CD4-positive, alpha-beta T cell treated with Interferon gamma for 1 hour (primary cell): ENCODE measurements around the gene TXNDC12.
"Not testable (repeated sequence)": the region's sequence is repeated elsewhere in the genome, so short reads cannot be mapped to it uniquely, and the experiment has no call there.

Experiments used
- DNase-seq: peaks from one replicate; pipeline ENCODE4 v3.0.0-alpha.2; 2020

Gene TXNDC12

DNA sequence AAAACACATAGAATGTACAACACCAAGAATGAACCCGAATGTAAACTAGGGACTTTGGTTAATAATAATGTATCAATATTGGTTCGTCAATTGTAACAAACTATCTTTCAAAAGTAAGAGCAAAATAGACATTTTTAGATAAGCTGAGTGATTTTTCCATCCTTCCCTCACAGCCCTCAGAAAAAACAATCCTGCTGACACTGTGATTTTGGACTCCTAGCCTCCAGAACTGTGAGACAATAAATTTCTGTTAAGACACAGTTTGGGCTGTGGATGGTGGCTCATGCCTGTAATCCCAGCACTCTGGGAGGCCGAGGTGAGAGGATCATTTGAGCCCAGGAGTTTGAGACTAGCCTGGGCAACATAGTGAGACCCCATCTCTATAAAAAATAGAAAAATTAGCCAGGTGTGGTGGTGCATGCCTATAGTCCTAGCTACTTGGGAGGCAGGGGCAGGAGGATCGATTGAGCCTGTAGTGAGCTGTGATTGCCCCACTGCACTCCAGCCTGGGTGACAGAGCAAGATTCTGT, 9.3 kb downstream of the TXNDC12 start:
- DNase-seq: not testable (repeated sequence)

DNA sequence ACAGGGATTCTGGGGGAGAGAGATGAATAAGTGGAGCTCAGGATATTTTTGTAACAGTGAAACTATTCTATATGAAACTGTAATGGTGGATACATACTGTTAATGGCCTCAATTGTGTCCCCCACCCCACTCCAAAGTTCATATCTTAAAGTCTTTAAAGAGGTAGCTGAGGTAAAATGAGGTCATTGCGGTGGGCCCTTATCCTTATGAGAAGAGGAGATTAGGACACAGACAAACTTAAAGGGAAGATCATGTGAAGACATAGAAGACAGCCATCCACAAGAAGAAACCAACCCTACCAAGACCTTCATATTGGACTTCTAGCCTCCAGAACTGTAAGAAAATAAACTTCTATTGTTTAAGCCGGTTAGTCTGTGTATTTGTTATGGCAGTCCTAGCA, 9.8 kb downstream of the TXNDC12 start:
- no peak for DNase-seq

DNA sequence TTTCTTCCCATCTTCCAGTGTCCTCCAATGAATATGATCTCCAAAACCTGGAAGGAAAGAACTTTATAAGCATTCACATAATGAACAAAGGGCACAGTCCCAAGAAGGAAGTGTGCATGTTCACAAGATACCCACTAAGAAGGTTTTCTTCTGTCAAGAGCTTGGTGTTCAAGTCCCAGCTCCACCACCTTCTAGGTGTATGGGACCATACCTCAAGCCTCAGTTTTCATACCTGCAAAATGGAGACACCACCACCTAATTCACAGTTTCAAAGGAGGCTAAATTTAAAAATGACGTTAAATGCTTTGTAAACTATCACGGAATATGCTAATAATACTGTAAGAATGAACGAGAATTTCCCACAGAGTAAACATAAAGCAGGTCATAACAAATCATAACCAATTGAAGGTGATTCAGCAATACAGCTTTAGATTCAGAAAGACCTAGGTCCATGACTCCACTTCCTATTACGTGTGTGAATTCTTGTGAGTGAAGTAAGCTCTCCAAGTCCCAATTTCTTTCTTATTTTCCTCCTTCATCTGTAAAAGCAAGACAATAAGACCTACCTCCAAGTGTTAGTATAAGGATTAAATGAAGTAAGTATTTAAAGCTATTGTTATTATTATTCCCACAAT, 13.3 kb downstream of the TXNDC12 start:
- no peak for DNase-seq

DNA sequence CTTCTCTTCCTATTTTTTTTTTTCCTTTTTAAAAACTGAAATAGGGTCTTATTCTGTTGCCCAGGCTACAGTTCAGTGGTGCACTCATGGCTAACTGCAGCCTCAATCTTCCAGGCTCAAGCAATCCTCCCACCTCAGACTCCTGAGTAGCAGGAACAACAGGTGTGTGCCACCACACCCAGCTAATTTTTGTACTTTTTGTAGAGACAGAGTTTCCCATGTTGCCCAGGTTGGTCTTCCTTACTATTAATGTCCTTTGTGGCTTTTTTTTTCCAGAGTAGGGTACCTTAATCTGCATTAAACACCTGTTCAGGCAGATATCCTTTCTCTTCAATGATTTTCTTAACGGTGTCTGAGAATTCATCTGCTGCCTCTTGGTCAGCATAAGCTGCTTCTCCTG, 17.1 kb downstream of the TXNDC12 start:
- no peak for DNase-seq

DNA sequence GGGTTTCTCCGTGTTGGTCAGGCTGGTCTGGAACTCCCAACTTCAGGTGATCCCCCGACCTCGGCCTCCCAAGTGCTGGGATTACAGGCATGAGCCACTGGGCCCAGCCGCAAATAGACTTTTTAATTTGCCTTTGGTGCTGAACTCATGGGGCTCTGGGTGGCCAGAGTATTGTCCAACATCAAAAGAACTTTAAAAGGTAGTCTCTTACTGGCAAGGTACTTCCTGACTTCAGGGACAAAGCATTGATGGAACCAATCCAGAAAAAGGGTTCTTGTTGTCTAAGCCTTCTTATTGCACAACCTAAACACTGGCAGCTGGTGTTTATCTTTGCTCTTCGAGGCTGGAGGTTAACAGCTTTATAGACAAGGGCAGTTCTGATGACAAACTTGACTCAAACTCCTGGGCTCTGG, 17.6 kb downstream of the TXNDC12 start:
- no peak for DNase-seq

DNA sequence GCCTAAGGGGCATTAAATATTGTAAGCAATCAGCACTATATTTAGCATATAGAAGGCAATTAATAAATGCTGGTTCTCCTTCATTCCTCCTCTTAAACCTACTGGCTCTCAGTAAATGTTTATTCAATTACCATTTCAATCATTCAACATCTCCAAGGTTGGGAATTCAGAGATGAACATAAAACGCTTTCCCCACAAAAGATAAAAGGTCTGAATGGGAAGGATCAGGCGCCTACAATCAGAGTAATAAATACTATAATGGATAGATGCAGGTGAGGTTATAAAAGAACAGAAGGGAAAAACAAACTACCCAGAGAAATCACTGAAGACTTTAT, 21.0 kb downstream of the TXNDC12 start:
- DNase-seq: no peak

DNA sequence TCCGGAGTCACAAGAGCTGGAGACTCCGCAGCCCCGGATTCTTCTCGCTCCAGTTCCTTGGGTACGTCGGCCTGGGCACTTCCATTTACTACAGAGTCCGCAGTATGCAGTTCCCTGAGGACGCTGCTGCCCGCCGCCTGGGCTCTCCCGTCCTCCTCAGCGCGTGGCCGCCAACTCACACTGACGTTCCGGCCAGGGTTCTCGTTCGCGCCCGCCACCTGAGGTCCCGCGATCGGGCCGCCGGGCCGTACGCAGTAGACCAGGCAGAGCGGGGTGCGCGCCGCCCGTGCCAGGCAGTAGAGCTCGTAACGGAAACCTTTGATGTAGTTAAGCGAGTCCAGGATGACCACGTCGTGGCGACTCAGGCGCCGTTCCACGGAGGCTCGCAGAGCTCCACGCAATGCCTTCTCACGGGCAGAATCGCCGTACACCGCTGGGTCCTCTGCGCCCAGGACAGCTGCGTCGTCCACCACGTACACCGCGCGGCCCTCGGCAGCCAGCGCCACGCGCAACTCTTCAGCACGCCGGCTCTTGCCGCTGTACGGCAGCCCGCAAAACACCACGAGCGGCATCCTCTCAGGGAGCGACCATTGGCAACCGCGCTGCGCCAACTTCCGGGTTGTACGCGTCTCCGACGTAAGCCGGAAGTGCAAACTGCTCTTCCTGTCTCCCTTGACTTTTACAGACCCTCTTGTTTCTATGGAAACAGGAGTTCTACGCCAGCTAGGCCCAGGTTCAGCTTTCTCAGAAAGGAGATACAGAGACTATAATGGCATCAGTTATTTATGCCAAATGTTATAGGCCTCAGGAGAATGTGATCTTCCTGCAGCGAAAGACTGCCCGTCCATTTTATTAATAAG, 21.6 kb downstream of the TXNDC12 start, which contains the start of gene KTI12:
Gene KTI12 (minus strand): TSS at position 621 of the 860 bp plus-strand sequence. CDS start 49 bp downstream, at position 572.
- peak; percentile 90 for DNase-seq

DNA sequence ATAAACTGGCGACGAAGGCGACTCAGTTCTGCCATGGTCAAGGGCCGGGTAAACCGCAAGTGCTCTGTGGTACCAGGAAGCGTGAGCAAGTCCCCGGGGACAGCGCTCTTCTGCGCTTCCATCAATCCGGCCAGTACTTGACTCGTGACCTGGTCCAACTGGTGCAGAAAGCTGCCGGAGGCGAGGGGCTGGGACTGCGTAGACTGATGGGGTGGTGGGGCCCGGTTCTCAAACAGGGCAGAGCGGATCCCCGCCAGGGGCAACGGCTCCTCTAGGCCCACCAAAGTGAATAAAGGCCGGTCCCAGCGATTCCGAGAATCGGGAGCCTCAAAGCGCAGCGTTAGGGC, 22.2 kb downstream of the TXNDC12 start:
- DNase-seq: peak; percentile 5

DNA sequence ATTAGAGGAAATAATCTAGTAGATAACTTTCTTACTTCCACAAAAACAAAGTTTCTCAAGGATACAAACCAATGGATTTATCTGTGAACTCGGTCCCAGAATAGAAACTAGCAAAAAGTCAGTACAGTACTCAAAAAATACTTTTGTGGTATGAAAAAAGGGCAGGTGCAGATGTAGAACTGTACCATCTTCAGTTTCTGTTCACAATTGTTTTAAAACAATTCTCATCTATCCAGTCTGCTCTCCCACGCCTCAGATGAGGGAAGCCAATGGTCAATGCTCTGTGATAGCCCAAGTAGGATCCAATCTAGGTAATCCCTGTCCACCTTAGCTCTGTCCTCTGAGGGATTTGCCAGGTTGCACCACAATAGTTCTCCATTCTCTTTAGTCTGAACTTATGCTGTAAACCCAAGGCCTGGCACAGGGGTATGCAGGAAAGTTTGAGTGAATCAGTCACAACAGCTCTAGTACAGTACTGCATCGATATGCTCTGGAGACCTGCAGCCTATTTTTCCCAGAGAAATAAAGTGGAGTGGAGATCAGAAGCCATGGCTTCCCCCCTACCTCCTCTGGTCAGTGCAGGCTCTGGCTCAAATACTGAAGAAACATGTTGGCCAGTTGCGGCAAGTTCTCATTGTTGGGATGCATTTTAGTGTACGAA, 22.7 kb downstream of the TXNDC12 start:
- DNase-seq: no peak

DNA sequence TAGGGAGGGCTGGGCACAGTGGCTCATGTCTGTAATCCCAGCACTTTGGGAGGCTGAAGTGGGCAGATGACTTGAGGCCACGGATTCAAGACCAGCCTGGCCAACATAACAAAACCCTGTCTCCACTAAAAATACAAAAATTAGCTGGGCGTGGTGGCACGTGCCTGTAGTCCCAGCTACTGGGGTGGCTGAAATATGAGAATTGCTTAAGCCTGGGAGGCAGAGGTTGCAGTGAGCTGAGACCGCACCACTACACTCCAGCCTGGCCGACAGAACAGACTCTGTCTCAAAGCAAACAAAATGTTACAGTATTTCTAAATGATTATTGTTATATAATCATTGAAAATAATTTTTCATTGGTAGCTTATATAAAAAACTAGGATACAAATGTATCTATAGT, 26.2 kb downstream of the TXNDC12 start:
- DNase-seq: not testable (repeated sequence)

DNA sequence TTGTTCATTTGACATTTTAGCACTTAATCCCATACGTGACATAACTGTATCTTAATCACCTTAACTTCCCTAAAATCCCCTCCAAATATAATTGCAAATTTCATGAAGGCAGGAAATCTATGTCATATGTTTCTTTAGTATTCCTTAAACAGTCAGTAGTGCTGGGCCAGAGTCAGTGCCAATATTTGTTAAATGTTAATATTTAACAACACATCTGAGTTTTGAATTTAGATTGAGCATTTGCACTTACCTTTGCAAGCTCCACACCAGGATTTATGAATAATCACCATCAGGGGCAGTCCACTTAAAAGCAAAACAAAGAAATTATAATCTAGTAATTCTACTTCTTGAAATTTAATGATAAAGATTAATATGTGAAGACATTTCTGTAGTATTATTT, 26.7 kb downstream of the TXNDC12 start:
- DNase-seq: no peak

DNA sequence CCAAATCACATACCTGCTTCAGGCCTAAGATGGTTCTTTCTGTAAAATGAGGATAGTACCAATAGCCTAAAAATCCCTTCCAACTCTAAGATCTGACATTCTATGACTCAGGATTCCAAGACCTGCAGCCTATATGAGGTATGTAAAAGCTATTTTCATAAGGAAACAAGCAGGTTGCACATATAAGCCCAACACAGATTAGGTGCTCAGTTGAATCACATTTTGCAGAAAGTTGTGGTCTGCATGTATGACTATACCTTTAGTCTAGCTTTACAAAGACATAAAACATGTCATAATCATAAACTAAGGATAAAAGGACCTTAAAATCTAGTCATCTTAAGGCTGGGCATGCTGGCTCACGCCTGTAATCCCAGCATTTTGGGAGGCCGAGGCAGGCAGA, 28.7 kb downstream of the TXNDC12 start:
- DNase-seq: no peak

DNA sequence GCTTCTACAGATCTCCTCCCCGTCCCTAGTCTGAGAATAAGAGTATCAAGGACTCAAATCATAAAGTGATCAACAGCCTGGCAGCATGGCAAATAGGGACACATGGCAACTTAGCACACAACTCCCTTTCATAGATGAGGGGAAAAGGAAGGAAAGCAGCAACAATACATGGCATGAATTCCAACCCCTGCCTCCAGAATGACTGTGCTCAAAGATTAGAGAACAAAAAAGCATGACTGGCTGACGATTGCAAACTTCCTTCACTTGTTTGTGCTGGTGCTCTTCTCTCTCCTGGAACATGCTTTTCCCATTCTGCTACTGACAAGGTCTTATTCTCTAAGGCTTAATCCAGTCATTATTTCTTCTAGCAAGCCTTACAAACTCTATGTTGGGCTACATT, 32.9 kb downstream of the TXNDC12 start:
- DNase-seq: no peak

DNA sequence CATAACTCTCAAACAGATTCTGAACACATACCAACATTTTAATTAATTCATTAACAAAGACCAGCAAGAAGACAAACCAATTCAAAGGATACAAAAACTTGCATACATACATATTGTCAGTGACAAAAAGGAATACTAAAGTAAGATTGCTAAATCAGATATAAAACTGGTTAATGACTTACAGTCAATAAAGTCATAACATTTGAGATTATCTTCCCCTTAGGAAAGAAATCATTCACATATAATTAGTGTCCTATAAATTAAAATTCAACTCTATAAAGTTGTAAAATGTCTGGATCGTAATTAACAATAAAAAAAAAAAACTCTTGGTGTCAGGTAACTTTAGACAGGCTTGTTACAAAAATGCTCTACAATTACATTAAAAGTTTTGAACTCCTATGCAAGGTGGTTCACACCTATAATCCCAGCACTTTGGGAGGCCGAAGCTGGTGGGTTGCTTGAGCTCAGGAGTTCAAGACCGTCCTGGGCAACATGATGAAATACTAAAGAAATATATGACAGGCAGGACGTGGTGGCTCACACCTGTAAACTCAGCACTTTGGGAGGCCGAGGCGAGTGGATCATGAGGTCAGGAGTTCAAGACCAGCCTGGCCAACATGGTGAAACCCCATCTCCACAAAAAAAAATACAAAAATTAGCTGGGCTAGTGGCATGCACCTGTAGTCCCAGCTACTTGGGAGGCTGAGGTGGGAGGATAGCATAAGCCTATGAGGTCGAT, 46.8 kb downstream of the TXNDC12 start:
- no peak for DNase-seq

DNA sequence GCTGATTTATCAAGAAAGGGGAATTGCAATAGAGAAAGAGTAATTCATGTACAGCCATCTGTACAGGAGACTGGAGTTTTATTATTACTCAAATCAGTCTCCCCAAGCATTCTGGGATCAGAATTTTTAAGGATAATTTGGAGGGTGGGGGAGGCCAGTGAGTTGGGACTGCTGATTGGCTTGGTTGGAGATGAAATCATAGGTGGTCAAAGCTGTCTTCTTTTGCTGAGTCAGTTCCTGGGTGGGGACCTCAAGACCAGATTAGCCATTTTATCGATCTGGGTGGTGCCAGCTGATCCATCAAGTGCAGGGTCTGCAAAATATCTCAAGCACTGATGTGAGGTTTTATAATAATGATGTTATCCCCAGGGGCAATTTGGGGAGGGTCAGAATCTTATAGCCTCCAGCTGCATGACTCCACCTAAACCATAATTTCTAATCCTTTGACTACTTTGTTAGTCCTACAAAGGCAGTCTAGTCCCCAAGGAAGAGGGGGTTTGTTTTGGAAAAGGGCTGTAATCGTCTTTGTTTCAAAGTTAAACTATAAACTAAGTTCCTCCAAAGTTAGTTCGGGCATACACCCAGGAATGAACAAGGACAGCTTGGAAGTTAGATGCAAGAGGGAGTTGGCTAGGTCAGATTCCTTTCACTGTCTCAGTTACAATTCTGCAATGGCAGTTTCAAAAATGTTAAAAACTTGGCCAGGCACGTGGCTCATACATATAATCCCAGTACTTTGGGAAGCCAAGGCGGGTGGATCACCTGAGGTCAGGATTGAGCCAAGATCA, 47.6 kb downstream of the TXNDC12 start:
- DNase-seq: no peak

DNA sequence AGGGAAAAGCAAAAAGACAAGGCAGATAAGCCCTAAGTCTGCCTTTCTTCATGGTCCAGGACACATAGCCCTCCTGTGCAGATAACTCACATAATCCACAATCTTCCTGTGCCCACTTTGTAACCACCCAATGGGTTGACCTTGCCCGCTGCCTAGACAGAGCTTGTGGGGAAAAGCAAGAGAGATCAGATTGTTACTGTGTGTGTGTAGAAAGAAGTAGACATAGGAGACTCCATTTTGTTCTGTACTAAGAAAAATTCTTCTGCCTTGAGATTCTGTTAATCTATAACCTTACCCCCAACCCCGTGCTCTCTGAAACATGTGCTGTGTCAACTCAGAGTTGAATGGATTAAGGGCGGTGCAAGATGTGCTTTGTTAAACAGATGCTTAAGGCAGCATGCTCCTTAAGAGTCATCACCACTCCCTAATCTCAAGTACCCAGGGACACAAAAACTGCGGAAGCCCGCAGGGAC, 48.9 kb downstream of the TXNDC12 start:
- DNase-seq: not testable (repeated sequence)

DNA sequence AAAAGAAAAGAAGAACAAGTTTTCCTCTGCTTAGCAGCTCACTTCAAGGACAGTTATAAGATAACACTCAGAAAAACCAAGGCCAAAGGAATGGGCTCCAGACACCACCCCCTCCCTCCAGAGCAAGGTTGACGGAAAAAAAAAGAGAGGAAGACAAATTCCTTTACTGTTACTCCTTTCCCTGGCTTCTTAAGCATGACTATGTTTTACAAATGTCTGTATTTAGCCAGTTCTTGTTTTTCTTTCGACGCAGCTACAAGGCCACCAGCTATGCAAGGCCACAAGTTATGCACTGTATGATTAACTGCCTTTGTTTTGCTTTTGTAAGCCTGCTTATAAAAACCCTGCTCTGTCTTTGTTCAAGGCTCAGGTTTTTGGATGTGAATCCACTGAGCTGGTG, 49.4 kb downstream of the TXNDC12 start:
- DNase-seq: not testable (repeated sequence)

DNA sequence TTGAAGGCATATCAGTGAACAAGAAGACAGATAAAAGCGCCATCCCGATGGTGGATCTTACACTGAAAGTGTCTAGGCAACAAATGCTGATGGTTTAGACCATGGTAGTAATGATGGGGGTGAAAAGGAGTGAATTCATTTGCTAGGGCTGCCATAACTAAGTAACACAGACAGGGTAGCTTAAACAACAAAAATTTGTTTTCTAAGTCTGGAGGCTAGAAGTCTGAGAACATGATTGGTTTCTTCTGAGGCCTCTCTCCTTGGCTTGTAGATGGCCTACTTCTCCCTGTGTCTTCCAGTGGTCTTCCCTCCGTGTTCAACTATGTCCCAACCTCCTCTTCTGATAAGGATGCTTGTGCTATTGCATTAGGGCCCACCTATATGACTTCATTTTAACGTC, 51.1 kb downstream of the TXNDC12 start:
- DNase-seq: no peak

DNA sequence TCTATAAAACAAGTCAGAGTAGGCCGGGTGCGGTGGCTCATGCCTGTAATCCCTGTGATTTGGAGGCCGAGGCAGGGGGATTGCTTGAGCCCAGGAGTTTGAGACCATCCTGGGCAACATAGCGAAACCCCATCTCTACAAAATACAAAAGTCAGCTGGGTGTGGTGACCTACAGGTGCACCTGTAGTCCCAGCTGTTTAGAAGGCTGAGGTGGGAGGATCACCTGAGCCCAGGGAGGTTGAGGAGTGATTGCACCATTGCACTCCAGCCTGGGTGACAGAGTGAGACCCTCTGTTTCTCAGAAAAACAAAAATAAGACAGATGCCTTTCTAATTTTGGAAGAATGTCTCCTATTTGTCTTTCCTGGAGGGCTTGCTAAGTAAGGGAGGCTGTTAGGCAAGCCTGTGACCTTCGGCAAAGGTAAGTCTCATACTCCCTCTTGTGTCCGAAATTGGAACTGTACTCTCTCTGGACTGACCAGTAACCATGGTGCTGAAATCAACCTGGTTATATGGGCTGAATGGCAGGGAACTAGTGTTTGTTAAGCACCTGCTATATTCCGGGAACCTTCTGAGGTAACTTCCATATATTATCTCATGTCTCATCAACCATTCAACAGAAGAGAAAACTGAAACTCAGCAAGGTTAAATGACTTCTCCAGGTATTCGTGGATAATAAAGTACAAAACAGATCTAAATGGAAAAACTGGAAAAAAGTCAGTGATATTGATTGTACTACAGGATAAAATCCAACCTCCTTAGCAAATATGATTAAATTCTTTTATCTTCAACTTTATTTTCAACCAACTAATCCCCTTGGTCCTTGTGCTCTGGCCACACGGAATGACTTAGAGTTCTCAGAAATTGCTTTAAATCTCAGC, 52.7 kb downstream of the TXNDC12 start:
- DNase-seq: peak; percentile 31

DNA sequence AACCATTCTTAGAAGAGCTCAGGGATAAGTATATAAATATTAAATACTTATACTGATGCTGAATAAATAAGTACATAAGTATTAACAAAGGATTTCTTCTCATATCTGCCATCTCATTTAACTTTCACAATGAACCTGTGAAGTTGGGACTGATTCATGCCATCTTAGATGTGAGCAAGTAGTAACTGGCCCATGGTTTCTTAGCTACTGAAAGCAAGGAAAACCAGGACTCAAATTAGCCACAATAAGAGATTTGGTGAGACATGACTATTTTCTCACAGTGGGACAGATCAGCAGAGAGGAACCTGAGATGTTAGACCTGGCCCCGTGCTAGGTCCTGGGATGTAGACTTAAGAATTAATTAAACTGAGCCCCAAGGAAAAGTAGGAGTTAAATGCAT, 56.3 kb downstream of the TXNDC12 start:
- no peak for DNase-seq

DNA sequence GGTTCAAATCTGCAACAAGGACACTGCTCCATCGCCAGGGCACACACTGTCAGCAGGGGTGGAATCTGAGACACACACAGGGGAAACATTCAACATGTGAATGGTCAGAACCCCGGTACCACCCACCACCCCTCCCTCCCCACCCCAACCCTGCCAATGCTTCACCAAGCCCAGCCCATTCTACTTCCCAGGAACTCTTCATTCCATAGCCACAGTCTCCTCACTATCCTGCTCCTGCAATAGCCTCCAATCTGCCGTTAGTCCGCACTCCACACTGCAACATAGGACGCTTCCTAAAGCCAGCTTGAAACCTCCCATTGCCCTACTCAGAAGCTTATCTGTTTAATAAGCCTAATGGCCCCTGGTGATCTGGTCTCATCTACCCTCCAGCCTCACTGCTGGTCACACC, 57.0 kb downstream of the TXNDC12 start:
- DNase-seq: no peak
